ENCODE measurements around the gene MYO6. TPM values are rescaled to one million over a fixed set of nuclear protein-coding genes. Genes with fewer than 3 reads are reported as not detected.

Gene MYO6
- total RNA-seq, 6 experiments from 2014 or later, result 16.0 to 28.3 (median 18.3) TPM

DNA sequence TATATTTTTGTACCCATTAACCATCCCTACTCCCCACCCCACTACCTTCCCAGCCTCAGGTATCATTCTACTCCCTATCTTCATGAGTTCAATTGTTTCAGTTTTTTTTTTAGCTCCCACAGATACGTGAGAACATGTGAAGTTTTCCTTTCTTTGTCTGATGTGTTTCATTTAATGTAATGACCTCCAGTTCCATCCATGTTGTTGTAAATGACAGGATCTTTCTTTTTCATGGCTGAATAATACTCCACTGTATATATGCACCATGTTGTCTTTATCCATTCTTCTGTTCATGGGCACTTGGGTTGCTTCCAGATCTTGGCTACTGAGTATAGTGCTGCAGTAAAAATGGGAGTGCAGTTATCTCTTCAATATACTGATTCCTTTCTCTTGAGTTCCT is 63.5 kb downstream of the MYO6 start:
- TF ChIP-seq, protein P1, sequence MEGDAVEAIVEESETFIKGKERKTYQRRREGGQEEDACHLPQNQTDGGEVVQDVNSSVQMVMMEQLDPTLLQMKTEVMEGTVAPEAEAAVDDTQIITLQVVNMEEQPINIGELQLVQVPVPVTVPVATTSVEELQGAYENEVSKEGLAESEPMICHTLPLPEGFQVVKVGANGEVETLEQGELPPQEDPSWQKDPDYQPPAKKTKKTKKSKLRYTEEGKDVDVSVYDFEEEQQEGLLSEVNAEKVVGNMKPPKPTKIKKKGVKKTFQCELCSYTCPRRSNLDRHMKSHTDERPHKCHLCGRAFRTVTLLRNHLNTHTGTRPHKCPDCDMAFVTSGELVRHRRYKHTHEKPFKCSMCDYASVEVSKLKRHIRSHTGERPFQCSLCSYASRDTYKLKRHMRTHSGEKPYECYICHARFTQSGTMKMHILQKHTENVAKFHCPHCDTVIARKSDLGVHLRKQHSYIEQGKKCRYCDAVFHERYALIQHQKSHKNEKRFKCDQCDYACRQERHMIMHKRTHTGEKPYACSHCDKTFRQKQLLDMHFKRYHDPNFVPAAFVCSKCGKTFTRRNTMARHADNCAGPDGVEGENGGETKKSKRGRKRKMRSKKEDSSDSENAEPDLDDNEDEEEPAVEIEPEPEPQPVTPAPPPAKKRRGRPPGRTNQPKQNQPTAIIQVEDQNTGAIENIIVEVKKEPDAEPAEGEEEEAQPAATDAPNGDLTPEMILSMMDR (IDR thresholded peaks at IDR 0.05), result no peak
- TF ChIP-seq POLR2A (IDR thresholded peaks at IDR 0.05), result no peak
- ATAC-seq, result no peak

DNA sequence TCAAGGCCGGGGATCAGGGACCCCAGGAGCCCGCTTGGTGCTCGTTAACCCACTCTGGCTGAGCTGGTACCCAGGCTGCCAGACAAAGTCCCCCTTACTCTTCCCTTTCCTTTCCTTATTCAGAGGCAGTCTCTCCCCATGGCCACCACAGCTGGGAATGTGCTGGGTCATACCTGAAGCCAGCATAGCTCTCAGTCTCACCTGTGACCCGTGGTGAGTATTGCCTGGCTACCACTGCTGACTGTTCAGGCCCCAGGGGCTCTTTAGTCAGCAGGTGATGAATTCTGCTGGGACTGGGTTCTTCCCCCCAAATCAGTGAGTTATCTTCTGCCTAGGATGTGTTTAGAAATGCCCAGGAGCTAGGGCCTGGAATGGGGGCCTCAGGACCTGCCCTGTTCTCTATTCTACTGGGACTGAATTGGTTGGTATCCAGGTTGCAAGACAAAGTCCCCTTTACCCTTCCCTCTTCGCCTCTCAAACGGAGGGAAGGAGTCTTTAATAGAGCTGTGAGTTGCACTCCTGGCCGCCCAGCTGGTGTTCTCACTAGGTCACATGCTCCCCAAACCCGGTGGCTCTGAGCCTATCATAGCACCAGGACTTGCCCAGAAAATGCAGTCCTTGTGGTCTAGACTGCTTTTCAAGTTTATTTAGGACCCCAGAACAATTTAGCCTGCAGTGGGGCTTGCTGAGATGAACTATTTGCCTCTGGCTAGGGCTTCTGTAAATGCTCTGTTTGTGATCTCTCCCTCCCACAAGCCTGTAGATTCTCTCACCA is 64.6 kb downstream of the MYO6 start:
- intact Hi-C loops (cut with DNase I), result no loop called here
- 72% methylated on average over 2 of the region's 8 CpGs for WGBS (ENCODE audit: insufficient coverage, low coverage, low lambda C conversion rate, missing lambda C conversion rate)
- no peaks in the 10 kb centered on the region for H3K4me1 ChIP-seq
- H3K27me3 ChIP-seq, result no peaks in the 10 kb centered on the region
- ATAC-seq (no peak), DNase-seq (no peak)
- H3K9me3 ChIP-seq, result no peaks in the 10 kb centered on the region
- TF ChIP-seq, protein P1 (IDR thresholded peaks at IDR 0.05), result no peak
- no peak for TF ChIP-seq POLR2A (IDR thresholded peaks at IDR 0.05)
- peaks cover 0 to 3% (median 0%) of the 10 kb centered on the region in 4 donors for H3K36me3 ChIP-seq
- H3K27ac ChIP-seq, result no peak overlapping the region
- H3K4me3 ChIP-seq, result no peak overlapping the region

More for the DNA sequence above, 63.5 kb downstream of the MYO6 start:
- H3K27ac ChIP-seq, result no peak overlapping the region
- WGBS (ENCODE audit: insufficient coverage, low coverage, low lambda C conversion rate, missing lambda C conversion rate), result 73% methylated on average over 1 of the region's 1 CpG
- DNase-seq, result no peak
- no peaks in the 10 kb centered on the region for H3K4me1 ChIP-seq
- no peaks in the 10 kb centered on the region for H3K9me3 ChIP-seq
- intact Hi-C loops (cut with DNase I), result no loop called here
- no peak overlapping the region for H3K4me3 ChIP-seq
- peaks cover 0 to under 1% (median 0%) of the 10 kb centered on the region in 4 donors for H3K36me3 ChIP-seq
- no peaks in the 10 kb centered on the region for H3K27me3 ChIP-seq

DNA sequence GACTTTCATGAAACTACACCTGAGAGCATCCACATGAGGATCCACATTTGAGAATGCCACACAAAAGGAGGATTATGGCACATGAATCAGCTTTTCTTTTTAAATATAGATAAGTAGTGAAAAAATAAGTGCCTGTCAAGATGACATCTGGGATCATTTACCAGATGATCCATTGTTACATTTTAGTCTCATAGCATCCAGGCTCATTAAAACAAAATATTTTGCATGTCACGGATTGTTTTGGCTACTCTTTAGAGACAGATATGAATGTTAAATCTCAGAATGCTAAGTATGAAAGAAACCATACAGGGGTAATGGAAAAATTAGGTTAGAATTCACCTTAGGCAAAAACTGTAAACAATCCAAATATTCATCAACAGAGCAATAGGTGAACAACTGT is 66.7 kb downstream of the MYO6 start:
- intact Hi-C loops (cut with DNase I), result no loop called here
- WGBS (ENCODE audit: insufficient coverage, low coverage, low lambda C conversion rate, missing lambda C conversion rate), result 93% methylated on average over 1 of the region's 1 CpG
- no peak overlapping the region for H3K4me3 ChIP-seq
- H3K27ac ChIP-seq, result no peak overlapping the region
- H3K36me3 ChIP-seq, result peaks cover 0 to 3% (median 0%) of the 10 kb centered on the region in 4 donors
- TF ChIP-seq, protein P1 (IDR thresholded peaks at IDR 0.05), result no peak
- TF ChIP-seq POLR2A (IDR thresholded peaks at IDR 0.05), result no peak
- no peaks in the 10 kb centered on the region for H3K9me3 ChIP-seq
- no peaks in the 10 kb centered on the region for H3K4me1 ChIP-seq
- no peaks in the 10 kb centered on the region for H3K27me3 ChIP-seq
- no peak for ATAC-seq
- no peak for DNase-seq

DNA sequence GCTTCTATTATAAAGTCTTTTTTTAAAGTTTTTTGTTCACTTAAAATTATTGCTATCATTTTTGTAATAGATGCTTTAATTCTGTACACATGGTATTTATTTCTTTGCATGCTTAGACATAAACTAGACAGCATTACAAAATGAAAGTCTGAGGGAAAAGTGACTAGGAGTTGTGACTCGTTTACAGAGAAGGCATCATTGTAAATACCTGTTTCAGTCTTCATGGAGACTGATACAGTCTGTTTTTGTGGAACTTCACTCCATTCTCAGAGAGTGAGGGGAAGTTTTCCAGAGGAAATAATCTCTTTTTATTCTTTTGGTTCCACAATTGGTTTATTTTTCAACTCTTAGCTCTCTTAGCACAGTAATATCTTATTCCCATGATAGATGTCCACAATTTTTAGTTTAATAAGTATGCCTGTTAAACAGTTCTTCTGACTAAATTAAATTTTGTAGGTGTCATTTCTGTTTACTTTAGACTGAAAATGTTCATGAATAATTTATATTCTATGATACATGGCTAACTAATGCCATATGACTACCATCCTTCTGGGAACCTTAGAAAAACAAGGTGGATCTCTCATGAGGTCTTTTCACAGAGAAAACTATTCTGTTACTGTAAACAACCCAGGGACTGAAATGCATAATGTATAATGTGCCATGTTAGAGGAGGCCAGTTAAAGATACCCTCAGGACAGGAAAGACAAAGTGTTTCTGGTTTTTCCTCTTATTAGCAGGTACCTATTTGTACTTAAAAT is 69.2 kb downstream of the MYO6 start:
- no peaks in the 10 kb centered on the region for H3K27me3 ChIP-seq
- no peaks in the 10 kb centered on the region for H3K4me1 ChIP-seq
- no peak for ATAC-seq
- no peak overlapping the region for H3K4me3 ChIP-seq
- TF ChIP-seq, protein P1 (IDR thresholded peaks at IDR 0.05), result no peak
- no peak for TF ChIP-seq POLR2A (IDR thresholded peaks at IDR 0.05)
- WGBS (ENCODE audit: insufficient coverage, low coverage, low lambda C conversion rate, missing lambda C conversion rate), result 67% methylated on average over 1 of the region's 1 CpG
- no peak overlapping the region for H3K27ac ChIP-seq
- H3K9me3 ChIP-seq, result no peaks in the 10 kb centered on the region
- intact Hi-C loops (cut with DNase I), result no loop called here
- no peak for DNase-seq
- peaks cover 0 to 3% (median 0%) of the 10 kb centered on the region in 4 donors for H3K36me3 ChIP-seq

Measured in right lobe of liver (tissue), 6 donors.